MCF 10A (cell line): ENCODE measurements around the gene PYY. TPM values are rescaled to one million over a fixed set of nuclear protein-coding genes. Genes with fewer than 3 reads are reported as not detected.

Experiments used
- BruUV-seq: library from RNA; stranded (reverse); fragments of 400-500 nt; replicated peaks from 2 replicates; lab custom pipeline; 2021; lab: Mats Ljungman, UMichigan
- CTCF ChIA-PET: fragments of 300-600 bp; sonication (Branson Sonifier 250); formaldehyde crosslinking; extraction: SDS; loops from one replicate; lab custom pipeline; 2021; ENCODE audit warnings: antibody characterized with exemption, inconsistent platforms; lab: Yijun Ruan, JAX
- POLR2A ChIA-PET: fragments of 300-600, 350-650 bp; sonication (Branson Sonifier 250); formaldehyde crosslinking; extraction: SDS; loops from one replicate; lab custom pipeline; 2020; ENCODE audit warnings: antibody characterized with exemption, inconsistent platforms; lab: Yijun Ruan, JAX
- DNase-seq: peaks from one replicate; pipeline ENCODE4 v3.0.0-alpha.2; 2018; ENCODE audit not compliant: unreplicated experiment
- H3K27ac Mint-ChIP-seq: one replicate; pipeline ENCODE4 v1.8.0; 2022; ENCODE audit warnings: mild to moderate bottlenecking, low read depth, mixed read lengths; ENCODE audit not compliant: unreplicated experiment
- H3K27me3 Mint-ChIP-seq: one replicate; pipeline ENCODE4 v1.8.0; 2022; ENCODE audit warnings: mixed read lengths; ENCODE audit not compliant: insufficient read depth, unreplicated experiment
- H3K36me3 Mint-ChIP-seq: one replicate; pipeline ENCODE4 v1.8.0; 2022; ENCODE audit warnings: mild to moderate bottlenecking, moderate library complexity, mixed read lengths; ENCODE audit not compliant: insufficient read depth, unreplicated experiment
- H3K4me1 Mint-ChIP-seq: one replicate; pipeline ENCODE4 v1.8.0; 2022; ENCODE audit warnings: mixed read lengths; ENCODE audit not compliant: insufficient read depth, unreplicated experiment
- H3K4me3 Mint-ChIP-seq: one replicate; pipeline ENCODE4 v1.8.0; 2022; ENCODE audit warnings: mild to moderate bottlenecking, moderate library complexity, mixed read lengths; ENCODE audit not compliant: unreplicated experiment
- H3K9me3 Mint-ChIP-seq: one replicate; pipeline ENCODE4 v1.8.0; 2022; ENCODE audit warnings: mixed read lengths; ENCODE audit not compliant: unreplicated experiment
- CTCF ChIP-seq: fragments of 200-600 bp; IDR thresholded peaks from one replicate; pipeline ENCODE4 v1.8.0; 2022; ENCODE audit warnings: antibody characterized with exemption, mild to moderate bottlenecking; ENCODE audit not compliant: unreplicated experiment
- intact Hi-C: fragments of 100-400 bp; cut with micrococcal nuclease; formaldehyde crosslinking; loops from 2 replicates; pipeline ENCODE4 v1.14.1; 2022
- total RNA-seq: library from RNA; stranded (reverse); gene quantifications from 2 replicates; pipeline ENCODE4 v1.2.3, GENCODE V29; 2022

PYY gene
- total RNA-seq, 1 experiment from 2014 or later, result not detected

DNA sequence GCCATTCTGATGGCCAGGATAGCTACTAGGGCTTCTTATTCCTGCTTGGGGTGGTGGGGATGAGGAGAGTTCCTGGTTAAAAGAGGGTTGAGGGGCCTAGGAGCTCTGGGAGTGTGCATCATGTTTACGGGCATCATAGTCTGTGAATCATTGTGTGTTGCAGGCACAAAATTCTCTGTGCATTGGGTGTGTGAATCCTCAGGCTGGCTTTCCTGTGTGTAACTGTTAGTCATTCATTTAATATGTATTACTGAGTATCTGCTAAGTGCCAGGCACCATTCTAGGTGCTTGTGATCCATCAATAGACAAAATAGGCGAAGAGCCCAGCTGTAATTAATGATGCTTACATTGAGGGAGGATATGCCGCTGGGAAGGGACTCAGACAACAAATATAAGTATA is 17.3 kb downstream of the PYY start:
- intact Hi-C loops, result no loop called here
- TF ChIP-seq CTCF, result no peak
- peaks cover 21% of the 10 kb centered on the region for H3K27me3 Mint-ChIP-seq
- no peak overlapping the region for H3K27ac Mint-ChIP-seq
- CTCF ChIA-PET, result interaction anchor here (0.5 to 1.0 kb wide), 4 partner anchors 26 to 62 kb away, joined by 3 read pairs; no protein-coding TSS in a partner anchor
- no peak overlapping the region for H3K4me3 Mint-ChIP-seq
- peaks cover 6% of the 10 kb centered on the region for H3K4me1 Mint-ChIP-seq
- no peaks in the 10 kb centered on the region for H3K9me3 Mint-ChIP-seq
- no TSS peak for BruUV-seq
- DNase-seq, result no peak
- H3K36me3 Mint-ChIP-seq, result no peaks in the 10 kb centered on the region
- POLR2A ChIA-PET, result interaction anchor here (0.7 kb wide), 1 partner anchor 135 kb away, joined by 4 read pairs; no protein-coding TSS in a partner anchor

DNA sequence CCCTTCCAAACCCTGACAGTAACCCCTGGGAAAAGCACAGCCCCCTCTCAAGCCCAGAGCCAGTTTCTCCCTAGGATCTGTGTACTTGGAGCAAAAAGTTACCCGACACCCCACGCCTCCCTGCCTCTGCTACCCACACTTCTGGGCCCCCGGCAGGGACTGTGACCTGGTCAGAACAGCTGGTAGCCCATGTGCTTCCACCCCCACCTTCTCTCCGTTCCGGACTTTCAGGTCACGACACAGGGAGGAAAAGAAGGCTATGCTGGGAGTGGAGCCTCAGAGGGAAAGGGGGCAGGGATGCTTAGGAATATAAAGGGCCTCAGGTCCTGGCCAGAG is 17.8 kb downstream of the PYY start:
- no TSS peak for BruUV-seq
- intact Hi-C loops, result no loop called here
- Mint-ChIP-seq H3K27ac (no peak overlapping the region), H3K27me3 (peaks cover 21% of the 10 kb centered on the region), H3K4me3 (no peak overlapping the region), H3K36me3 (no peaks in the 10 kb centered on the region), H3K4me1 (peaks cover 6% of the 10 kb centered on the region), H3K9me3 (no peaks in the 10 kb centered on the region)
- TF ChIP-seq CTCF, result no peak
- no peak for DNase-seq
- POLR2A ChIA-PET, result no interaction called here
- CTCF ChIA-PET, result interaction anchor here (0.5 to 1.0 kb wide), 3 partner anchors 26 to 63 kb away, joined by 3 read pairs; no protein-coding TSS in a partner anchor

DNA sequence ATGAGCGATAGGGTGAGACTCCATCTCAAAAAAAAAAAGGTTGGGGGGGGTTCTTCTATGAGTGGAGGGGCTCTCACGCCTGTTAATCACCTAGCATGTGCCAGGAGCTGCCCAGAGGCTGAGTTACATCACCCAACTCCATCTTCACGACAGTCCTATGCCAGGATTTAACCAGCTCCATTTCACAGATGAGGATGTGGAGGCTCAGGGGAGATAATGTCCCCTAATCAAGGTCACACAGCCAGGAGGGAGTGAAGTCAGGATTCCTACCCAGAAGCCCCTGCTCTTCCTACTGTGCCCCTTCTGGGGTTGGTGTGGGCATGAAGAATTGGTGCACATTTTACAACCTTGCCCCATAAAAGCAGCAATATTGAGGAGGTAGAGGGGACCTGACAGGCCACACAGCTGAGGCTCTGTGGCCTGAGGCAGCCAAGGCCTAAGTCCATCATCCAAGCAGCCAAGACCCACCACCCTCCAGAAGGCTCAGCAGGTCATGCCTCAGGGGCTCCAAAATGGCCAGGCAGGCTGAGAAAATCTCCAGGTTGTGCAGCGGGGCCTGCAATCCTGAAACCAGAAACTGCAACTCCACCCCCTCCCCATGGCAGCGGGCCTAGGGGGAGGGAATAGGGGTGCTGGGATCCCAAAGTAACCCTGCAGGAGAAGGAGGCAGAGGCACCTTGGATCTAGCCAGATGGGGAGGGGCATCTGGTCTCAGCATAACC is 18.4 kb downstream of the PYY start:
- Mint-ChIP-seq H3K27me3 (peaks cover 21% of the 10 kb centered on the region), H3K9me3 (no peaks in the 10 kb centered on the region), H3K27ac (no peak overlapping the region), H3K36me3 (no peaks in the 10 kb centered on the region), H3K4me3 (no peak overlapping the region), H3K4me1 (peaks cover 6% of the 10 kb centered on the region)
- intact Hi-C loops, result no loop called here
- ChIA-PET POLR2A (no interaction called here), CTCF (interaction anchor here (0.9 to 1.0 kb wide), 2 partner anchors 25 to 30 kb away, joined by 3 read pairs; no protein-coding TSS in a partner anchor)
- BruUV-seq, result no TSS peak
- DNase-seq, result no peak
- no peak for TF ChIP-seq CTCF

- no peak overlapping the region for H3K4me3 Mint-ChIP-seq
- intact Hi-C loops, result no loop called here
These were observed 20.8 kb downstream of the PYY start for GRCh38 chr17:43932923-43933322.

More at GRCh38 chr17:43932923-43933322, 20.8 kb downstream of the PYY start:
- TF ChIP-seq CTCF, result no peak
- Mint-ChIP-seq H3K36me3 (no peaks in the 10 kb centered on the region), H3K9me3 (no peaks in the 10 kb centered on the region), H3K4me1 (peaks cover 6% of the 10 kb centered on the region), H3K27ac (no peak overlapping the region), H3K27me3 (peaks cover 31% of the 10 kb centered on the region)
- ChIA-PET CTCF (interaction anchor here (1.8 kb wide), 1 partner anchor 11 kb away, joined by 6 read pairs; no protein-coding TSS in a partner anchor), POLR2A (no interaction called here)
- BruUV-seq, result no TSS peak
- no peak for DNase-seq
